NCI-H1092 treated with DMSO at 0.1 percent for 48 hours (cell line): Measurements from ENCODE around the gene TGIF1.
"Not testable (repeated sequence)": the region's sequence is repeated elsewhere in the genome, so short reads cannot be mapped to it uniquely, and the experiment has no call there.

Source experiments
- DNase-seq: peaks from one replicate; lab custom pipeline; 2025; lab: John Stamatoyannopoulos, UW

The TGIF1 gene

GRCh38 chr18:3450012-3450798, at the start of gene TGIF1:
Gene TGIF1 (plus strand): TSS chr18:3450172. CDS start chr18:3450490, 318 bp downstream.
- peak; percentile 36 for DNase-seq

GRCh38 chr18:3400567-3401296, 49.2 kb upstream of the TGIF1 start:
- no peak for DNase-seq

- DNase-seq: no peak
Measured at GRCh38 chr18:3401669-3402620, 48.0 kb upstream of the TGIF1 start.

- DNase-seq: no peak
Measured at GRCh38 chr18:3402982-3403451, 47.0 kb upstream of the TGIF1 start.

GRCh38 chr18:3405713-3406112, 44.3 kb upstream of the TGIF1 start:
- DNase-seq: no peak

GRCh38 chr18:3408107-3408506, 41.9 kb upstream of the TGIF1 start:
- DNase-seq: no peak

- DNase-seq: no peak
Measured at GRCh38 chr18:3409811-3410210, 40.2 kb upstream of the TGIF1 start.

- no peak for DNase-seq
Measured at GRCh38 chr18:3410273-3410672, 39.7 kb upstream of the TGIF1 start.

GRCh38 chr18:3410876-3411275, 39.1 kb upstream of the TGIF1 start:
- not testable (repeated sequence) for DNase-seq

- DNase-seq: no peak
Measured at GRCh38 chr18:3411327-3411726, 38.6 kb upstream of the TGIF1 start.

- no peak for DNase-seq
Measured at GRCh38 chr18:3411854-3412268, 38.1 kb upstream of the TGIF1 start.

GRCh38 chr18:3412528-3412927, 37.4 kb upstream of the TGIF1 start:
- not testable (repeated sequence) for DNase-seq

- DNase-seq: no peak
Measured at GRCh38 chr18:3415110-3415509, 34.9 kb upstream of the TGIF1 start.

GRCh38 chr18:3418083-3418482, 31.9 kb upstream of the TGIF1 start:
- DNase-seq: no peak

- no peak for DNase-seq
Measured at GRCh38 chr18:3420919-3421279, 29.1 kb upstream of the TGIF1 start.

GRCh38 chr18:3422905-3423304, 27.1 kb upstream of the TGIF1 start:
- no peak for DNase-seq

- no peak for DNase-seq
Measured at GRCh38 chr18:3424280-3424890, 25.6 kb upstream of the TGIF1 start.

- no peak for DNase-seq
Measured at GRCh38 chr18:3425030-3425429, 24.9 kb upstream of the TGIF1 start.

GRCh38 chr18:3425446-3425845, 24.5 kb upstream of the TGIF1 start:
- no peak for DNase-seq

GRCh38 chr18:3426074-3426473, 23.9 kb upstream of the TGIF1 start:
- DNase-seq: no peak

- DNase-seq: no peak
Measured at GRCh38 chr18:3427944-3428343, 22.0 kb upstream of the TGIF1 start.

- DNase-seq: no peak
Measured at GRCh38 chr18:3429121-3429520, 20.9 kb upstream of the TGIF1 start.
